ENCODE results near the gene KCNAB1. TPM values are rescaled to one million over a fixed set of nuclear protein-coding genes. Genes with fewer than 3 reads are reported as not detected.
A peak's percentile ranks its signal among the peaks of the same experiment; 100 is the strongest.

The KCNAB1 gene
- total and polyA plus RNA-seq, 2 of the 8 experiments (the other 6 are each of a cell fraction or from before 2014, with no cell fraction given), result 0.51 to 2.3 TPM

- Histone ChIP-seq H4K5ac (ENCODE audit: insufficient read length, low read depth, low read length) (no peak overlapping the region), H2BK12ac (ENCODE audit: low read depth, low read length) (no peak overlapping the region), H4K20me1 (replicated peaks in 1 of 2; ENCODE audit: control insufficient read depth in 1 of 2, insufficient read depth in 2 of 2, low read length in 2 of 2) (no peaks in the 10 kb centered on the region), H3K23ac (ENCODE audit: insufficient read length) (no peak overlapping the region), H2AFZ (ENCODE audit: low read length) (no peak overlapping the region), H3K56ac (replicated peaks; ENCODE audit: insufficient read length, low read depth, low read length) (no peak overlapping the region), H4K91ac (replicated peaks; ENCODE audit: insufficient read length, low read length) (no peak overlapping the region), H3K18ac (ENCODE audit: extremely low read depth, low read length) (no peak overlapping the region), H3K4me3 (ENCODE audit: extremely low read depth in 1 of 4, insufficient read depth in 2 of 4, low read depth in 3 of 4, low read length in 4 of 4) (no peak overlapping the region), H3K36me3 (ENCODE audit: control insufficient read depth in 2 of 4, insufficient read depth in 4 of 4, low read length in 3 of 4) (no peaks in the 10 kb centered on the region), H3K14ac (ENCODE audit: insufficient read length) (no peak overlapping the region), H3K79me2 (ENCODE audit: control insufficient read depth in 1 of 2, insufficient read depth in 2 of 2, low read length in 2 of 2) (no peaks in the 10 kb centered on the region), H2BK120ac (replicated peaks; ENCODE audit: low read depth, low read length) (no peak overlapping the region), H3K4me2 (ENCODE audit: insufficient read depth in 1 of 2, low read depth in 2 of 2, low read length in 2 of 2) (no peak overlapping the region), H3K4ac (replicated peaks; ENCODE audit: insufficient read length, low read depth, low read length) (no peak overlapping the region), H2BK5ac (ENCODE audit: low read depth, low read length) (no peak overlapping the region), H3K79me1 (ENCODE audit: low read depth, low read length) (no peaks in the 10 kb centered on the region), H3K23me2 (ENCODE audit: low read depth, low read length) (no peaks in the 10 kb centered on the region), H2AK5ac (ENCODE audit: low read depth, low read length) (no peak overlapping the region), H3K27ac (ENCODE audit: low read depth, low read length) (no peak overlapping the region), H2BK15ac (ENCODE audit: low read length) (no peak overlapping the region), H4K8ac (ENCODE audit: extremely low read depth, insufficient read depth, low read length) (no peak overlapping the region), H3K4me1 (replicated peaks in 1 of 4; ENCODE audit: control insufficient read depth in 3 of 4, insufficient read depth in 4 of 4, low read length in 3 of 4) (no peaks in the 10 kb centered on the region), H3K9ac (replicated peaks in 1 of 4; ENCODE audit: extremely low read depth in 1 of 4, low read depth in 3 of 4, low read length in 3 of 4) (no peak overlapping the region), H2BK20ac (ENCODE audit: low read length) (no peak overlapping the region), H3K9me3 (ENCODE audit: insufficient read depth in 2 of 2, low read depth in 1 of 2, low read length in 1 of 2) (peaks cover 0 to 8% of the 10 kb centered on the region in 2 experiments; a peak in 1 of 4 replicates), H3K27me3 (replicated peaks in 1 of 4; ENCODE audit: control insufficient read depth in 3 of 4, extremely low read depth in 1 of 4, insufficient read depth in 3 of 4, low read length in 3 of 4) (no peaks in the 10 kb centered on the region)
- POLR2A ChIA-PET (ENCODE audit: partially characterized antibody), result no interaction called here
- DNase-seq (ENCODE audit: low read depth in 1 of 2, low spot score in 2 of 2), result no peak
- FAIRE-seq, result no peak
- 0 out of 2 replicates have a peak, but pooled peaks have one; percentile 11 for TF ChIP-seq BACH1 (IDR thresholded peaks at IDR 0.05; ENCODE audit: low read length)
- TF ChIP-seq MAX (IDR thresholded peaks at IDR 0.05), result no peak
- no peak for TF ChIP-seq NANOG (IDR thresholded peaks at IDR 0.05; ENCODE audit: insufficient read depth, low read depth, low read length, poor library complexity, severe bottlenecking)
- WGBS, 2 experiments (ENCODE audit: extremely low coverage in 1 of 2, insufficient coverage in 1 of 2, insufficient read length in 1 of 2, insufficient replicate concordance in 2 of 2, low coverage in 1 of 2, low lambda C conversion rate in 2 of 2, missing lambda C conversion rate in 1 of 2), result 89% methylated on average over 6 of the region's 6 CpGs; no CpG with 5 or more reads in 1 of the 2 experiments
- CTCF ChIA-PET (ENCODE audit: partially characterized antibody), result interaction anchor here (0.5 to 0.7 kb wide), 2 partner anchors 155 to 1065 kb away, joined by 3 read pairs; no protein-coding TSS in a partner anchor
Observed at GRCh38 chr3:156227704-156228103, 107.3 kb downstream of the KCNAB1 start.

Data from H1 (cell line).